A549 (cell line): ENCODE results near the gene GPC1. TPM values are rescaled to one million over a fixed set of nuclear protein-coding genes. Genes with fewer than 3 reads are reported as not detected.

Experiments
- ATAC-seq, 2 experiments: fragments of 200-7000 bp in 1 of 2; fragments of >200 bp in 1 of 2; cut with Nextera tagmentation in 1 of 2; cut with Tn5 transposase in 1 of 2; 3 replicates each; pipeline versions ENCODE4 v1.8.0 to v1.9.1; 2018 to 2020; ENCODE audit warnings: mild to moderate bottlenecking in 1 of 2, moderate library complexity in 1 of 2
- CTCF ChIA-PET: fragments of 300-600 bp; sonication (Branson Sonifier 250); formaldehyde crosslinking; extraction: SDS; loops from one replicate; lab custom pipeline; 2021; ENCODE audit warnings: antibody characterized with exemption, inconsistent platforms; lab: Yijun Ruan, JAX
- POLR2A ChIA-PET: fragments of 350-600 bp; formaldehyde crosslinking; extraction: SDS; loops from one replicate; lab custom pipeline; 2021; ENCODE audit warnings: antibody characterized with exemption, inconsistent platforms; lab: Yijun Ruan, JAX
- DNase-seq, 2 experiments: peaks; one replicate each; pipeline versions ENCODE4 v3.0.0 to v3.0.0-alpha.2; 2011 to 2016; ENCODE audit warnings: low read depth in 1 of 2, low spot score in 1 of 2
- FAIRE-seq: peaks from 2 replicates; lab custom pipeline; 2011; peaks lifted over from hg19 to GRCh38; lab: Jason Lieb, UNC
- H3K27ac ChIP-seq, 2 experiments: fragments of >200 bp; sonication (Bioruptor Twin); formaldehyde crosslinking; 3 replicates each; pipeline ENCODE4 v1.5.1; 2016 to 2017
- H3K4me1 ChIP-seq: fragments of >200 bp; sonication (Bioruptor Twin); formaldehyde crosslinking; 3 replicates; pipeline ENCODE4 v1.6.1; 2016
- H3K4me2 ChIP-seq: fragments of >200 bp; sonication (Bioruptor Twin); formaldehyde crosslinking; 3 replicates; pipeline ENCODE4 v1.6.1; 2016
- H3K4me3 ChIP-seq: fragments of >200 bp; sonication (Bioruptor Twin); formaldehyde crosslinking; 3 replicates; pipeline ENCODE4 v1.5.1; 2016
- H3K9me3 ChIP-seq: fragments of >200 bp; sonication (Bioruptor Twin); formaldehyde crosslinking; 3 replicates; pipeline ENCODE4 v1.6.1; 2016
- CEBPB ChIP-seq, 2 experiments: fragments of >200 bp in 1 of 2; sonication (Bioruptor Twin) in 1 of 2; formaldehyde crosslinking in 1 of 2; IDR thresholded peaks; 2 replicates each; pipeline ENCODE4 v1.6.1; 2012 to 2016
- CHD4 ChIP-seq: fragments of 200-600 bp; sonication (generic); IDR thresholded peaks from 2 replicates; pipeline ENCODE4 v1.6.1; 2016; ENCODE audit warnings: antibody characterized with exemption, mild to moderate bottlenecking, borderline replicate concordance
- EHF ChIP-seq: fragments of 250-450 bp; sonication (Bioruptor Pico); IDR thresholded peaks from 2 replicates; pipeline ENCODE4 v1.5.0; 2020; ENCODE audit warnings: mild to moderate bottlenecking
- FOSB ChIP-seq: fragments of 250-450 bp; sonication (Bioruptor Pico); IDR thresholded peaks from 2 replicates; pipeline ENCODE4 v1.5.0; 2020; ENCODE audit warnings: mild to moderate bottlenecking, moderate library complexity
- FOSL2 ChIP-seq, 2 experiments: fragments of 450-650 bp in 1 of 2; fragments of >200 bp in 1 of 2; sonication (Bioruptor Twin) in 1 of 2; formaldehyde crosslinking; IDR thresholded peaks; 2 replicates each; pipeline versions ENCODE4 v1.5.0 to v1.6.1; 2016 to 2020; ENCODE audit warnings: mild to moderate bottlenecking in 1 of 2, moderate library complexity in 1 of 2
- FOXS1 ChIP-seq: fragments of 250-450 bp; sonication (Bioruptor Pico); IDR thresholded peaks from 2 replicates; pipeline ENCODE4 v1.5.0; 2020; ENCODE audit warnings: mild to moderate bottlenecking, moderate library complexity
- HEYL ChIP-seq: fragments of 250-450 bp; sonication (Bioruptor Pico); IDR thresholded peaks from 2 replicates; pipeline ENCODE4 v1.8.0; 2021; ENCODE audit warnings: mild to moderate bottlenecking, moderate library complexity
- HOXB5 ChIP-seq: fragments of 250-450 bp; sonication (Bioruptor Pico); IDR thresholded peaks from 2 replicates; pipeline ENCODE4 v1.5.0; 2020; ENCODE audit warnings: mild to moderate bottlenecking, moderate library complexity
- KDM1A ChIP-seq: fragments of 200-600 bp; sonication (generic); IDR thresholded peaks from 2 replicates; pipeline ENCODE4 v1.6.1; 2016; ENCODE audit warnings: low read depth, mild to moderate bottlenecking
- NPAS2 ChIP-seq: fragments of 250-450 bp; sonication (Bioruptor Pico); IDR thresholded peaks from 2 replicates; pipeline ENCODE4 v1.8.0; 2022; ENCODE audit warnings: mild to moderate bottlenecking, moderate library complexity, borderline replicate concordance
- NR3C1 ChIP-seq: fragments of >200 bp; sonication (Bioruptor Twin); formaldehyde crosslinking; IDR thresholded peaks from 3 replicates; pipeline ENCODE4 v1.6.1; 2017
- RAD21 ChIP-seq, 2 experiments: fragments of >200 bp in 1 of 2; sonication (Bioruptor Twin) in 1 of 2; formaldehyde crosslinking in 1 of 2; IDR thresholded peaks in 1 of 2; conservative IDR thresholded peaks in 1 of 2; 2 replicates in 1 of 2; 3 replicates in 1 of 2; pipeline ENCODE4 v1.6.1; 2012 to 2018; ENCODE audit warnings: inconsistent platforms in 1 of 2
- RCOR1 ChIP-seq: fragments of 150-350 bp; IDR thresholded peaks from 2 replicates; pipeline ENCODE4 v1.6.1; 2014; ENCODE audit warnings: antibody characterized with exemption, low read length, low read depth
- SREBF2 ChIP-seq: fragments of 450-650 bp; IDR thresholded peaks from 2 replicates; pipeline ENCODE4 v1.6.1; 2014; ENCODE audit warnings: mild to moderate bottlenecking, moderate library complexity
- TP53 ChIP-seq: fragments of 250-450 bp; sonication (Bioruptor Pico); IDR thresholded peaks from 2 replicates; pipeline ENCODE4 v1.5.0; 2021; ENCODE audit warnings: mild to moderate bottlenecking, moderate library complexity
- ZNF302 ChIP-seq: fragments of 250-450 bp; sonication (Bioruptor Pico); IDR thresholded peaks from 2 replicates; pipeline ENCODE4 v1.9.0; 2021; ENCODE audit warnings: inconsistent platforms, mild to moderate bottlenecking, moderate library complexity
- WGBS: methylation state at CpG from one replicate; pipeline ENCODE4 v1.1.6; 2017; ENCODE audit errors: missing lambda C conversion rate; 5-methylcytosine and 5-hydroxymethylcytosine counted together
- polyA plus RNA-seq, 4 experiments: library from polyadenylated mRNA; depleted of rRNA in 3 of 4; stranded (reverse); fragments of >200 nt; fragmentation: RNase III in 1 of 4; extraction: RNeasy Plus Mini Kit Qiagen cat#74134 plus additional on column Dnase treatment in 1 of 4; gene quantifications; 2 replicates in 3 of 4; 3 replicates in 1 of 4; pipeline ENCODE4 v1.2.3, GENCODE V29; 2011 to 2017
- TF ChIP-seq, protein P1 (sequence below): fragments of 250-450 bp; sonication (Bioruptor Pico); IDR thresholded peaks from 2 replicates; pipeline ENCODE4 v1.5.0; 2020; ENCODE audit warnings: low read depth, mild to moderate bottlenecking, moderate library complexity
- TF ChIP-seq, protein P2 (sequence below): fragments of 250-450 bp; sonication (Bioruptor Pico); IDR thresholded peaks from 2 replicates; pipeline ENCODE4 v1.5.0; 2021; ENCODE audit warnings: mild to moderate bottlenecking, moderate library complexity, borderline replicate concordance
- TF ChIP-seq, protein P3 (sequence below): fragments of 150-350 bp; IDR thresholded peaks from 2 replicates; pipeline ENCODE4 v1.6.1; 2014; ENCODE audit warnings: low read depth, mild to moderate bottlenecking, low read length
- TF ChIP-seq, protein P4 (sequence below): fragments of >200 bp; sonication (Bioruptor Twin); formaldehyde crosslinking; IDR thresholded peaks from 2 replicates; pipeline ENCODE4 v1.6.1; 2016
- TF ChIP-seq, protein P5 (sequence below): fragments of >200 bp; sonication (Bioruptor Twin); formaldehyde crosslinking; IDR thresholded peaks from 3 replicates; pipeline ENCODE4 v1.6.1; 2016
- TF ChIP-seq, protein P6 (sequence below): fragments of 450-650 bp; IDR thresholded peaks from 2 replicates; pipeline ENCODE4 v1.6.1; 2014; ENCODE audit warnings: antibody characterized with exemption
- TF ChIP-seq, protein P7 (sequence below): fragments of 200-600 bp; sonication (generic); IDR thresholded peaks from 2 replicates; pipeline ENCODE4 v1.6.1; 2016; ENCODE audit warnings: antibody characterized with exemption, mild to moderate bottlenecking, moderate library complexity

GPC1 gene
- polyA plus RNA-seq, 2 of the 4 experiments (the other 2 are of a cell fraction) = 19.8 to 97.7 TPM

DNA sequence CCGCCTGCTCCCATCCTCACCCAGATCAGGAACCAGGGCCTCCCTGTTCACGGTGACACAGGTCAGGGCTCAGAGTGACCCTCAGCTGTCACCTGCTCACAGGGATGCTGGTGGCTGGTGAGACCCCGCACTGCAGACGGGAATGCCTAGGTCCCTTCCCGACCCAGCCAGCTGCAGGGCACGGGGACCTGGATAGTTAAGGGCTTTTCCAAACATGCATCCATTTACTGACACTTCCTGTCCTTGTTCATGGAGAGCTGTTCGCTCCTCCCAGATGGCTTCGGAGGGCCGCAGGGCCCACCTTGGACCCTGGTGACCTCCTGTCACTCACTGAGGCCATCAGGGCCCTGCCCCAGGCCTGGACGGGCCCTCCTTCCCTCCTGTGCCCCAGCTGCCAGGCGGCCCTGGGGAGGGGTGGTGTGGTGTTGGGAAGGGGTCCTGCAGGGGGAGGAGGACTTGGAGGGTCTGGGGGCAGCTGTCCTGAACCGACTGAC is 31.7 kb downstream of the GPC1 start:
- 86% methylated on average over 10 of the region's 12 CpGs for WGBS
- no peak overlapping the region for H3K4me3 ChIP-seq
- POLR2A ChIA-PET = no interaction called here
- TF ChIP-seq, protein P1, sequence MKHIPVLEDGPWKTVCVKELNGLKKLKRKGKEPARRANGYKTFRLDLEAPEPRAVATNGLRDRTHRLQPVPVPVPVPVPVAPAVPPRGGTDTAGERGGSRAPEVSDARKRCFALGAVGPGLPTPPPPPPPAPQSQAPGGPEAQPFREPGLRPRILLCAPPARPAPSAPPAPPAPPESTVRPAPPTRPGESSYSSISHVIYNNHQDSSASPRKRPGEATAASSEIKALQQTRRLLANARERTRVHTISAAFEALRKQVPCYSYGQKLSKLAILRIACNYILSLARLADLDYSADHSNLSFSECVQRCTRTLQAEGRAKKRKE = no peak
- TF ChIP-seq CEBPB (IDR thresholded peaks at IDR 0.05) (no peak), FOXS1 (CRISPR knock-in tag) (no peak), RCOR1 (no peak), SREBF2 (no peak), NPAS2 (CRISPR knock-in tag) (no peak)
- TF ChIP-seq, protein P2, sequence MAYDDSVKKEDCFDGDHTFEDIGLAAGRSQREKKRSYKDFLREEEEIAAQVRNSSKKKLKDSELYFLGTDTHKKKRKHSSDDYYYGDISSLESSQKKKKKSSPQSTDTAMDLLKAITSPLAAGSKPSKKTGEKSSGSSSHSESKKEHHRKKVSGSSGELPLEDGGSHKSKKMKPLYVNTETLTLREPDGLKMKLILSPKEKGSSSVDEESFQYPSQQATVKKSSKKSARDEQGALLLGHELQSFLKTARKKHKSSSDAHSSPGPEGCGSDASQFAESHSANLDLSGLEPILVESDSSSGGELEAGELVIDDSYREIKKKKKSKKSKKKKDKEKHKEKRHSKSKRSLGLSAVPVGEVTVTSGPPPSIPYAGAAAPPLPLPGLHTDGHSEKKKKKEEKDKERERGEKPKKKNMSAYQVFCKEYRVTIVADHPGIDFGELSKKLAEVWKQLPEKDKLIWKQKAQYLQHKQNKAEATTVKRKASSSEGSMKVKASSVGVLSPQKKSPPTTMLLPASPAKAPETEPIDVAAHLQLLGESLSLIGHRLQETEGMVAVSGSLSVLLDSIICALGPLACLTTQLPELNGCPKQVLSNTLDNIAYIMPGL (CRISPR knock-in tag) = no peak
- TF ChIP-seq, protein P3, sequence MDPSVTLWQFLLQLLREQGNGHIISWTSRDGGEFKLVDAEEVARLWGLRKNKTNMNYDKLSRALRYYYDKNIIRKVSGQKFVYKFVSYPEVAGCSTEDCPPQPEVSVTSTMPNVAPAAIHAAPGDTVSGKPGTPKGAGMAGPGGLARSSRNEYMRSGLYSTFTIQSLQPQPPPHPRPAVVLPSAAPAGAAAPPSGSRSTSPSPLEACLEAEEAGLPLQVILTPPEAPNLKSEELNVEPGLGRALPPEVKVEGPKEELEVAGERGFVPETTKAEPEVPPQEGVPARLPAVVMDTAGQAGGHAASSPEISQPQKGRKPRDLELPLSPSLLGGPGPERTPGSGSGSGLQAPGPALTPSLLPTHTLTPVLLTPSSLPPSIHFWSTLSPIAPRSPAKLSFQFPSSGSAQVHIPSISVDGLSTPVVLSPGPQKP = no peak
- TF ChIP-seq, protein P4, sequence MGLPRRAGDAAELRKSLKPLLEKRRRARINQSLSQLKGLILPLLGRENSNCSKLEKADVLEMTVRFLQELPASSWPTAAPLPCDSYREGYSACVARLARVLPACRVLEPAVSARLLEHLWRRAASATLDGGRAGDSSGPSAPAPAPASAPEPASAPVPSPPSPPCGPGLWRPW = no peak
- TF ChIP-seq, protein P5, sequence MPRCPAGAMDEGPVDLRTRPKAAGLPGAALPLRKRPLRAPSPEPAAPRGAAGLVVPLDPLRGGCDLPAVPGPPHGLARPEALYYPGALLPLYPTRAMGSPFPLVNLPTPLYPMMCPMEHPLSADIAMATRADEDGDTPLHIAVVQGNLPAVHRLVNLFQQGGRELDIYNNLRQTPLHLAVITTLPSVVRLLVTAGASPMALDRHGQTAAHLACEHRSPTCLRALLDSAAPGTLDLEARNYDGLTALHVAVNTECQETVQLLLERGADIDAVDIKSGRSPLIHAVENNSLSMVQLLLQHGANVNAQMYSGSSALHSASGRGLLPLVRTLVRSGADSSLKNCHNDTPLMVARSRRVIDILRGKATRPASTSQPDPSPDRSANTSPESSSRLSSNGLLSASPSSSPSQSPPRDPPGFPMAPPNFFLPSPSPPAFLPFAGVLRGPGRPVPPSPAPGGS = no peak
- TF ChIP-seq, protein P6, sequence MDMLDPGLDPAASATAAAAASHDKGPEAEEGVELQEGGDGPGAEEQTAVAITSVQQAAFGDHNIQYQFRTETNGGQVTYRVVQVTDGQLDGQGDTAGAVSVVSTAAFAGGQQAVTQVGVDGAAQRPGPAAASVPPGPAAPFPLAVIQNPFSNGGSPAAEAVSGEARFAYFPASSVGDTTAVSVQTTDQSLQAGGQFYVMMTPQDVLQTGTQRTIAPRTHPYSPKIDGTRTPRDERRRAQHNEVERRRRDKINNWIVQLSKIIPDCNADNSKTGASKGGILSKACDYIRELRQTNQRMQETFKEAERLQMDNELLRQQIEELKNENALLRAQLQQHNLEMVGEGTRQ = no peak
- ATAC-seq (no peak), DNase-seq (no peak), FAIRE-seq (no peak)
- H3K4me1 ChIP-seq = no peaks in the 10 kb centered on the region
- CTCF ChIA-PET = no interaction called here
- H3K9me3 ChIP-seq = no peaks in the 10 kb centered on the region
- no peak overlapping the region for H3K4me2 ChIP-seq
- no peak overlapping the region for H3K27ac ChIP-seq

DNA sequence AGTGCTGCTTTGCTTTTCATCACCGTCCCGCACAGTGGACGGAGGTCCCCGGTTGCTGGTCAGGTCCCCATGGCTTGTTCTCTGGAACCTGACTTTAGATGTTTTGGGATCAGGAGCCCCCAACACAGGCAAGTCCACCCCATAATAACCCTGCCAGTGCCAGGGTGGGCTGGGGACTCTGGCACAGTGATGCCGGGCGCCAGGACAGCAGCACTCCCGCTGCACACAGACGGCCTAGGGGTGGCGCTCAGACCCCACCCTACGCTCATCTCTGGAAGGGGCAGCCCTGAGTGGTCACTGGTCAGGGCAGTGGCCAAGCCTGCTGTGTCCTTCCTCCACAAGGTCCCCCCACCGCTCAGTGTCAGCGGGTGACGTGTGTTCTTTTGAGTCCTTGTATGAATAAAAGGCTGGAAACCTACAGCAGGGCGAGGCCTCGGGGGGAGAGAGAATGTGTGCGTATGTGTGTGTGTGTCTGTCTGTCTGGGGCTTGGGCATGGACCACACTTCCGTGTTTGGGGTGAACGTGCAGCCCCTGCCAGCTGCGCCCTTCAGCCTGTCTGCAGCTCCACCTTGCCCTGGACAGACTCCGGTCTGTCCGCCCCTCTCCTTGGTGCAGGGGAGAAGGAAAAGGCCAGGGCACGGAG is 32.3 kb downstream of the GPC1 start:
- FAIRE-seq = no peak
- CTCF ChIA-PET = no interaction called here
- no peak overlapping the region for H3K27ac ChIP-seq
- no peaks in the 10 kb centered on the region for H3K4me1 ChIP-seq
- H3K9me3 ChIP-seq = 0 out of 3 replicates have a peak, but pooled peaks cover 2% of the 10 kb centered on the region
- no peak for DNase-seq
- no peak overlapping the region for H3K4me3 ChIP-seq
- 88% methylated on average over 18 of the region's 22 CpGs for WGBS
- POLR2A ChIA-PET = no interaction called here
- no peak overlapping the region for H3K4me2 ChIP-seq
- TF ChIP-seq, protein P7, sequence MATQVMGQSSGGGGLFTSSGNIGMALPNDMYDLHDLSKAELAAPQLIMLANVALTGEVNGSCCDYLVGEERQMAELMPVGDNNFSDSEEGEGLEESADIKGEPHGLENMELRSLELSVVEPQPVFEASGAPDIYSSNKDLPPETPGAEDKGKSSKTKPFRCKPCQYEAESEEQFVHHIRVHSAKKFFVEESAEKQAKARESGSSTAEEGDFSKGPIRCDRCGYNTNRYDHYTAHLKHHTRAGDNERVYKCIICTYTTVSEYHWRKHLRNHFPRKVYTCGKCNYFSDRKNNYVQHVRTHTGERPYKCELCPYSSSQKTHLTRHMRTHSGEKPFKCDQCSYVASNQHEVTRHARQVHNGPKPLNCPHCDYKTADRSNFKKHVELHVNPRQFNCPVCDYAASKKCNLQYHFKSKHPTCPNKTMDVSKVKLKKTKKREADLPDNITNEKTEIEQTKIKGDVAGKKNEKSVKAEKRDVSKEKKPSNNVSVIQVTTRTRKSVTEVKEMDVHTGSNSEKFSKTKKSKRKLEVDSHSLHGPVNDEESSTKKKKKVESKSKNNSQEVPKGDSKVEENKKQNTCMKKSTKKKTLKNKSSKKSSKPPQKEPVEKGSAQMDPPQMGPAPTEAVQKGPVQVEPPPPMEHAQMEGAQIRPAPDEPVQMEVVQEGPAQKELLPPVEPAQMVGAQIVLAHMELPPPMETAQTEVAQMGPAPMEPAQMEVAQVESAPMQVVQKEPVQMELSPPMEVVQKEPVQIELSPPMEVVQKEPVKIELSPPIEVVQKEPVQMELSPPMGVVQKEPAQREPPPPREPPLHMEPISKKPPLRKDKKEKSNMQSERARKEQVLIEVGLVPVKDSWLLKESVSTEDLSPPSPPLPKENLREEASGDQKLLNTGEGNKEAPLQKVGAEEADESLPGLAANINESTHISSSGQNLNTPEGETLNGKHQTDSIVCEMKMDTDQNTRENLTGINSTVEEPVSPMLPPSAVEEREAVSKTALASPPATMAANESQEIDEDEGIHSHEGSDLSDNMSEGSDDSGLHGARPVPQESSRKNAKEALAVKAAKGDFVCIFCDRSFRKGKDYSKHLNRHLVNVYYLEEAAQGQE = no peak
- no peak for TF ChIP-seq EHF
- no peak for TF ChIP-seq CHD4
- TF ChIP-seq HEYL (CRISPR knock-in tag) = no peak
- no peak for TF ChIP-seq TP53 (CRISPR knock-in tag)
- TF ChIP-seq NR3C1 = no peak
- no peak for TF ChIP-seq FOSB (CRISPR knock-in tag)
- TF ChIP-seq, protein P3 = no peak
- no peak for TF ChIP-seq ZNF302
- TF ChIP-seq KDM1A = no peak
- TF ChIP-seq FOSL2 (IDR thresholded peaks at IDR 0.05) = no peak
- no peak for TF ChIP-seq FOSL2 (CRISPR knock-in tag; IDR thresholded peaks at IDR 0.05)
- TF ChIP-seq HOXB5 = no peak
- TF ChIP-seq RAD21 (conservative IDR thresholded peaks at IDR 0.05 in 1 of 2, IDR thresholded peaks at IDR 0.05 in 1 of 2) = no peak
- no peak for TF ChIP-seq SREBF2
- peak; percentile 9 to 18; a peak in 5 of 6 replicates for ATAC-seq
